Mesenchymal stem cell (in vitro differentiated cells and primary cell): Measurements from ENCODE around the gene RNH1.
A peak's percentile ranks its signal among the peaks of the same experiment; 100 is the strongest.

Experiments
- DNase-seq: peaks from one replicate; pipeline ENCODE4 v3.0.0-alpha.2; 2013
- H2AFZ ChIP-seq: one replicate; pipeline ENCODE4 v1.6.1; 2013; ENCODE audit warnings: low read depth, mild to moderate bottlenecking, control low read depth, inconsistent platforms, low read length, moderate library complexity
- H2AK5ac ChIP-seq: 2 replicates; pipeline ENCODE4 v1.6.1; 2013; ENCODE audit warnings: low read length, moderate library complexity, mild to moderate bottlenecking, inconsistent platforms; ENCODE audit not compliant: severe bottlenecking
- H2BK120ac ChIP-seq: one replicate; pipeline ENCODE4 v1.6.1; 2013; ENCODE audit warnings: low read depth, mild to moderate bottlenecking, inconsistent platforms, low read length, moderate library complexity
- H2BK12ac ChIP-seq, 2 experiments: one replicate each; pipeline ENCODE4 v1.6.1; 2013; ENCODE audit warnings: inconsistent platforms in 2 of 2, low read length in 2 of 2, mild to moderate bottlenecking in 2 of 2, moderate library complexity in 2 of 2, control low read depth in 1 of 2
- H2BK15ac ChIP-seq: one replicate; pipeline ENCODE4 v1.6.1; 2013; ENCODE audit warnings: mild to moderate bottlenecking, low read depth, inconsistent platforms; ENCODE audit not compliant: poor library complexity, severe bottlenecking
- H2BK5ac ChIP-seq: 2 replicates; pipeline ENCODE4 v1.6.1; 2013; ENCODE audit warnings: low read depth, mild to moderate bottlenecking, low read length, control low read depth, inconsistent platforms; ENCODE audit not compliant: poor library complexity, severe bottlenecking
- H3K14ac ChIP-seq, 2 experiments: one replicate each; pipeline ENCODE4 v1.6.1; 2013; ENCODE audit warnings: inconsistent platforms in 2 of 2, low read length in 2 of 2, control low read depth in 1 of 2, mild to moderate bottlenecking in 1 of 2, moderate library complexity in 1 of 2
- H3K18ac ChIP-seq, 2 experiments: one replicate each; pipeline ENCODE4 v1.6.1; 2013; ENCODE audit warnings: inconsistent platforms in 2 of 2, low read length in 2 of 2, control low read depth in 1 of 2, low read depth in 1 of 2, mild to moderate bottlenecking in 1 of 2
- H3K23ac ChIP-seq, 2 experiments: one replicate each; pipeline ENCODE4 v1.6.1; 2013; ENCODE audit warnings: inconsistent platforms in 2 of 2, low read length in 2 of 2, mild to moderate bottlenecking in 2 of 2, moderate library complexity in 2 of 2, control low read depth in 1 of 2
- H3K27ac ChIP-seq: 2 replicates; pipeline ENCODE4 v1.5.1; 2013; ENCODE audit warnings: mild to moderate bottlenecking, moderate library complexity, low read length, control low read depth, inconsistent platforms; ENCODE audit not compliant: poor library complexity, severe bottlenecking
- H3K27me3 ChIP-seq, 2 experiments: 2 replicates each; pipeline versions ENCODE4 v1.6.1 to v1.7.0; 2013; ENCODE audit warnings: low read length in 2 of 2, mild to moderate bottlenecking in 2 of 2, moderate library complexity in 2 of 2, control low read depth in 1 of 2, inconsistent platforms in 1 of 2; ENCODE audit not compliant: control insufficient read depth in 1 of 2, insufficient read depth in 1 of 2
- H3K36me3 ChIP-seq, 2 experiments: 2 replicates each; pipeline versions ENCODE4 v1.6.1 to v1.7.0; 2013; ENCODE audit warnings: low read length in 2 of 2, control low read depth in 1 of 2, inconsistent platforms in 1 of 2, low read depth in 1 of 2, mild to moderate bottlenecking in 1 of 2; ENCODE audit not compliant: insufficient read depth in 2 of 2, control insufficient read depth in 1 of 2
- H3K4ac ChIP-seq, 2 experiments: one replicate each; pipeline ENCODE4 v1.6.1; 2013; ENCODE audit warnings: inconsistent platforms in 2 of 2, low read length in 2 of 2, mild to moderate bottlenecking in 2 of 2, moderate library complexity in 2 of 2, control low read depth in 1 of 2, low read depth in 1 of 2
- H3K4me1 ChIP-seq: 2 replicates; pipeline ENCODE4 v1.6.1; 2013; ENCODE audit warnings: low read depth, low read length, control low read depth; ENCODE audit not compliant: control insufficient read depth, insufficient read depth
- H3K4me2 ChIP-seq: 2 replicates; pipeline ENCODE4 v1.6.1; 2013; ENCODE audit warnings: low read length, mild to moderate bottlenecking, inconsistent platforms; ENCODE audit not compliant: poor library complexity, severe bottlenecking
- H3K4me3 ChIP-seq, 2 experiments: 2 replicates each; pipeline versions ENCODE4 v1.5.1 to v1.7.0; 2013; ENCODE audit warnings: low read length in 2 of 2, mild to moderate bottlenecking in 2 of 2, control low read depth in 1 of 2, low read depth in 1 of 2; ENCODE audit not compliant: insufficient read depth in 1 of 2
- H3K79me1 ChIP-seq: replicated peaks from 2 replicates; pipeline ENCODE4 v1.6.1; 2013; ENCODE audit warnings: mild to moderate bottlenecking, control low read depth, low read length, inconsistent platforms; ENCODE audit not compliant: poor library complexity, severe bottlenecking
- H3K9ac ChIP-seq: 2 replicates; pipeline ENCODE4 v1.7.0; 2013; ENCODE audit warnings: mild to moderate bottlenecking, low read length, moderate library complexity
- H3K9me3 ChIP-seq: 2 replicates; pipeline ENCODE4 v1.7.0; 2013; ENCODE audit warnings: mild to moderate bottlenecking, low read length; ENCODE audit not compliant: control insufficient read depth
- H4K8ac ChIP-seq: one replicate; pipeline ENCODE4 v1.6.1; 2013; ENCODE audit warnings: inconsistent platforms, mild to moderate bottlenecking, low read length, moderate library complexity
- H4K91ac ChIP-seq: one replicate; pipeline ENCODE4 v1.6.1; 2013; ENCODE audit warnings: mild to moderate bottlenecking, low read length, inconsistent platforms
- WGBS: methylation state at CpG from one replicate; pipeline ENCODE4 v1.1.7; 2013; ENCODE audit warnings: mixed read lengths; 5-methylcytosine and 5-hydroxymethylcytosine counted together

RNH1 gene

DNA sequence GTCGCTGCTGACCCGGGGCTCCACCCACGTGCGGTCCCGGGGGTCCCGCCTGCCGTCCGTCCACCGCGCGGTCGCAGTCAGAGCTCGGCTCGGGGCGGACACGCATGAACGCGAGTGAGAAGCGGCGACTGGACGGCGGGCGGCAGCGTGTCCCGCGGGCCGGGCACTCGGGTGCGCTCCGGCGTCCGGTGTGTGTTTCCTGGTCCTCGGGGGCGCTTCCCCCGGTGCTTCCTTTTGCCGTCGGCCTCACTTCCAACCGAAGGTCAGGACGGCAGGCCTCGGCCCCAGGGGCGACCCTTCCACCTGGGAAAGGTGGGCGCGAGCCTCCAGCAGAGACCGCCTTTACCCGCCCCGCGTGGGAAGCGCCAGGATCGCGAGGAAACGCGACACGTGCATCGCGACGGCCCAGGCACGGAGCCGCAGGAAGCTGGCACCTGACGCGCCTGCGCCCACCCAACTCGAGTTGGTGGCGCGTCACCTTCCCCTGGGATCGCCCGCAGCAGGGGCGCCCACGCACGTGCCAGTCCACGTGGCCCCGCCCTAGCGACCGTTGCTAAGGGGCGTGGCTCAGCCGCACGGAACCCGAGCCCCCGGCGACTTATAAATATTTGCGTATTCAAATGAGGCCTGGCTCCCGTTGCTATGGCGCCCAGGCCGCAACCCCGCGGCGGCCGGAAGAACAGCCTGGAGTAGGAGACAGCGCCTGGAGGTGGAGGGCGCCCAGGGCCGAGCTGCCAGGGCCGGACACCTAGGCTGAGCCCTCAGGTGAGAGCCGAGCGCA is 30.0 kb upstream of the RNH1 start, which contains the start of gene LRRC56:
TSS of gene LRRC56 (plus strand) at position 687 of the 781 bp plus-strand sequence. CDS start 3,158 bp downstream, outside the sequence.
- peak within 1 kb of the TSS; percentile 93 for H4K91ac ChIP-seq
- DNase-seq, result peak; percentile 91
- H3K36me3 ChIP-seq, result peaks cover 16 to 20% of the 10 kb centered on the region in 2 experiments
- no peak within 1 kb of the TSS for H2BK5ac ChIP-seq
- H3K14ac ChIP-seq, result no peak within 1 kb of the TSS
- H2BK15ac ChIP-seq, result peak within 1 kb of the TSS; percentile 92
- H3K18ac ChIP-seq, result peak within 1 kb of the TSS; percentile 41 to 60
- H3K23ac ChIP-seq, result peak within 1 kb of the TSS in 1 of 2 experiments; percentile 0
- H3K27ac ChIP-seq, result no peak within 1 kb of the TSS
- H3K4ac ChIP-seq, result peak within 1 kb of the TSS; percentile 73 to 75
- H2AFZ ChIP-seq, result peak within 1 kb of the TSS; percentile 73
- WGBS, result 6% methylated on average over 81 of the region's 93 CpGs
- peak within 1 kb of the TSS; percentile 78 for H2BK120ac ChIP-seq
- H3K4me3 ChIP-seq, result peak within 1 kb of the TSS; percentile 11 to 77
- H3K27me3 ChIP-seq, result peaks cover 0 to 17% of the 10 kb centered on the region in 2 experiments
- peak within 1 kb of the TSS; percentile 57 for H3K9ac ChIP-seq
- peaks cover 10% of the 10 kb centered on the region for H3K79me1 ChIP-seq
- H2BK12ac ChIP-seq, result peak within 1 kb of the TSS; percentile 63 to 72
- H2AK5ac ChIP-seq, result no peak within 1 kb of the TSS
- peak within 1 kb of the TSS; percentile 23 for H3K4me2 ChIP-seq
- peak within 1 kb of the TSS; percentile 90 for H4K8ac ChIP-seq
- H3K4me1 ChIP-seq, result peaks cover 36% of the 10 kb centered on the region
- no peaks in the 10 kb centered on the region for H3K9me3 ChIP-seq

DNA sequence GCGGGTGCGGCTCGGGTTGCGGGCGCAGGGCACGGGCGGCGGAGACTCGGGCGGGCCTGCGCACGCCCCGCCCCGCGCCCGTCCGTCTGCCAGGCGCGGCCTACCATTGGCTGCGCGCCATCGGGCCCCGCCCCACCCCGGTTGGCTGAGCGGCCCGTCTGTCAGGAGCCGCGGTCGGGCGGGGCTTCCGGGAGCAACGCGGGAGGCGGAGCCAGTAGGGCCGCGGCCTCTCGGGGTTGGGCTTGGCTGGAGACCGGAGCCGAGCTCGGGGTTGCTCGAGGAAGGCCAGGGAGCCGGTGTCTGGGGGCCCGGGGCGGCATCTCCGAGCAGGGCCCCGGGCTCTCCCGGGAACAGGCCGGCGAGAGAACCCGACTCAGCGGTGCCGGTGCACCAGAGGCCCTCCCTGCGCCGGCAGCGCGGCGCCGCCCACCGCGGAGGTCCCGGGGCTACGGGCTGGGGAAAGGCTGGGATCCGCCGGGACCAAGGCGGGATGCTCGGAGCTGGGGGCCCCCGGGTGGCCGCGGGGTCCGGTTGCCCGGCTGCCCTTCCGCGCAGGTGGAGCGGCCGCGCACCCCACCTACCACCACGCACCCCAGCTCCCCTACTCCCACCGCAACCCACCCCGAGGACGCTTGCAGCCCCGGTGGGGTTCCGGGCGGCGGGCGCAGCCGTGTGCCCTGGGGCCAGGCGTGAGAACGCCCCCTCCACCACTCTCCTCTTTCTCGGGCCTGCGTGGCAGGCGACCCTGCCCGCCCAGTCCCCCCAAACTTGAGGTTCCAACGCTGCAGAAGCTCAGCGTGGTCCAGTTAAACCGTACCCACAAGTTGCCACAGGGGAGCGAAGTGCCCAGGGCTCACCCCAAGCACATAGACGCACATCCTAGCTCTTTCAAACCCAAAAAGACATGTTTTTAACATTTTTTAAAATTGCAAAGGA is 28.7 kb upstream of the RNH1 start, which contains the start of gene HRAS:
TSS of gene HRAS (minus strand) at position 58 of the 936 bp plus-strand sequence.
- Histone ChIP-seq H3K36me3 (peaks cover 27 to 32% of the 10 kb centered on the region in 2 experiments), H2BK15ac (peak within 1 kb of the TSS; percentile 85), H2AFZ (peak within 1 kb of the TSS; percentile 30), H3K4me2 (peak within 1 kb of the TSS; percentile 96), H3K9ac (peak within 1 kb of the TSS; percentile 85), H3K14ac (peak within 1 kb of the TSS in 1 of 2 experiments; percentile 96), H2BK120ac (peak within 1 kb of the TSS; percentile 55), H2BK5ac (peak within 1 kb of the TSS; percentile 84), H2AK5ac (no peak within 1 kb of the TSS), H3K27me3 (peaks cover 0 to 17% of the 10 kb centered on the region in 2 experiments), H4K91ac (peak within 1 kb of the TSS; percentile 41), H3K4ac (peak within 1 kb of the TSS; percentile 66 to 80), H3K79me1 (peaks cover 10% of the 10 kb centered on the region), H3K9me3 (no peaks in the 10 kb centered on the region), H4K8ac (peak within 1 kb of the TSS; percentile 78), H3K4me3 (peak within 1 kb of the TSS; percentile 84), H2BK12ac (peak within 1 kb of the TSS in 1 of 2 experiments; percentile 68), H3K23ac (peak within 1 kb of the TSS in 1 of 2 experiments; percentile 99), H3K27ac (no peak within 1 kb of the TSS), H3K18ac (peak within 1 kb of the TSS; percentile 59 to 88), H3K4me1 (peaks cover 36% of the 10 kb centered on the region)
- 5% methylated on average over 56 of the region's 97 CpGs for WGBS
- DNase-seq, result peak; percentile 93

DNA sequence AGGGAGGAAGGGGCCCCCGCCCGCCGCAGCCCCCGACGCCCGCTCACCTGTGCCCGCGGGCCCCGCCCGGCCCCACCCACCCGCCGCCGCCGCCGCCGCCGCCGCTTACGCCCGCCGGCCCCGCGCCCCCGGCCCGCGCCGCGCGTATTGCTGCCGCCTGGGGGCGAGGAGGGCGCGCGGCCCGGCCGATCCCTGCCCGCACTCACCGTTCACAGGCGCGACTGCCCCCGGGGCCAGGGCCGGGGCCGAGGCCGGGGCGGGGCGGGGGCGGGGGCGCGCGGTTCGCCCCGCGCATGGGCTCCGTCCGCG is 28.1 kb upstream of the RNH1 start:
- no CpG with 5 or more reads among the region's 56 CpGs for WGBS
- peak overlapping the region; percentile 23 for H2BK120ac ChIP-seq
- DNase-seq, result no peak
- no peak overlapping the region for H3K4ac ChIP-seq
- no peak overlapping the region for H3K9ac ChIP-seq
- H2BK12ac ChIP-seq, result no peak overlapping the region
- no peak overlapping the region for H2BK15ac ChIP-seq
- no peak overlapping the region for H4K8ac ChIP-seq
- no peak overlapping the region for H2AK5ac ChIP-seq
- no peak overlapping the region for H4K91ac ChIP-seq
- H3K27ac ChIP-seq, result no peak overlapping the region
- peak overlapping the region in 1 of 2 experiments; percentile 59 for H3K18ac ChIP-seq
- no peak overlapping the region for H2BK5ac ChIP-seq
- no peak overlapping the region for H3K4me2 ChIP-seq
- peaks cover 0 to 17% of the 10 kb centered on the region in 2 experiments for H3K27me3 ChIP-seq
- peaks cover 10% of the 10 kb centered on the region for H3K79me1 ChIP-seq
- H3K36me3 ChIP-seq, result peaks cover 27 to 34% of the 10 kb centered on the region in 2 experiments
- no peak overlapping the region for H2AFZ ChIP-seq
- H3K23ac ChIP-seq, result no peak overlapping the region
- no peak overlapping the region for H3K14ac ChIP-seq
- peak overlapping the region; percentile 84 for H3K4me3 ChIP-seq
- H3K9me3 ChIP-seq, result no peaks in the 10 kb centered on the region
- peaks cover 34% of the 10 kb centered on the region for H3K4me1 ChIP-seq
